Mesodermal cell (in vitro differentiated cells): Measurements from ENCODE around the gene AFG1L.
"Not testable (repeated sequence)": the region's sequence is repeated elsewhere in the genome, so short reads cannot be mapped to it uniquely, and the experiment has no call there.

Experiments used
- H3K27ac ChIP-seq: 2 replicates; pipeline ENCODE4 v1.7.0; 2013; ENCODE audit warnings: mild to moderate bottlenecking, low read depth, low read length, moderate library complexity; ENCODE audit not compliant: severe bottlenecking
- H3K36me3 ChIP-seq: 2 replicates; pipeline ENCODE4 v1.7.1; 2013; ENCODE audit warnings: mild to moderate bottlenecking, low read length, moderate library complexity; ENCODE audit not compliant: control insufficient read depth, insufficient read depth
- H3K4me1 ChIP-seq: one replicate; pipeline ENCODE4 v1.7.1; 2013; ENCODE audit warnings: mild to moderate bottlenecking, low read length; ENCODE audit not compliant: insufficient read depth, control insufficient read depth, poor library complexity, severe bottlenecking
- H3K4me3 ChIP-seq: 2 replicates; pipeline ENCODE4 v1.7.0; 2013; ENCODE audit warnings: low read length, control low read depth, mild to moderate bottlenecking; ENCODE audit not compliant: insufficient read depth, poor library complexity, severe bottlenecking; ENCODE audit errors: extremely low read depth
- H3K9me3 ChIP-seq: 2 replicates; pipeline ENCODE4 v1.7.1; 2013; ENCODE audit warnings: mild to moderate bottlenecking, low read length, moderate library complexity; ENCODE audit not compliant: control insufficient read depth
- WGBS, 2 experiments: methylation state at CpG; one replicate each; pipeline ENCODE4 v1.1.5; 2013; ENCODE audit warnings: missing lambda C conversion rate in 2 of 2; ENCODE audit not compliant: insufficient coverage in 2 of 2; 5-methylcytosine and 5-hydroxymethylcytosine counted together

Gene AFG1L

DNA sequence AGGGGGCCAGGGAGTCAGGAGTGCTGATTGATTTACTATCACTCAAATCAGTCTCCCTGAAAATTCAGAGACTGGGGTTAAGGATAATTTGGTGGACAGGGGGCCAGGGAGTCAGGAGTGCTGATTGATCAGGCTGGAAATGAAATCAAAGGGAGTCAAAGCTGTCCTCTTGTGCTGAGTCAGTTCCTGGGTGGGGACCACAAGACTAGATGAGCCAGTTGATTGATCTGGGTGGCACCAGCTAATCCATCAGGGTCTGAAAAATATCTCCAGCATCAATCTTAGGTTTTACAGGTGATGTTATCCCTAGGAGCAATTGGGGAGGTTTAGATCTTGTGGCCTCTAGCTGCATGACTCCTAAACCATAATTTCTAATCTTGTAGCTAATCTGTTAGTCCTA, 6.1 kb upstream of the AFG1L start:
- Histone ChIP-seq H3K9me3 (no peaks in the 10 kb centered on the region), H3K4me1 (no peaks in the 10 kb centered on the region), H3K36me3 (no peaks in the 10 kb centered on the region), H3K4me3 (no peak overlapping the region), H3K27ac (no peak overlapping the region)

DNA sequence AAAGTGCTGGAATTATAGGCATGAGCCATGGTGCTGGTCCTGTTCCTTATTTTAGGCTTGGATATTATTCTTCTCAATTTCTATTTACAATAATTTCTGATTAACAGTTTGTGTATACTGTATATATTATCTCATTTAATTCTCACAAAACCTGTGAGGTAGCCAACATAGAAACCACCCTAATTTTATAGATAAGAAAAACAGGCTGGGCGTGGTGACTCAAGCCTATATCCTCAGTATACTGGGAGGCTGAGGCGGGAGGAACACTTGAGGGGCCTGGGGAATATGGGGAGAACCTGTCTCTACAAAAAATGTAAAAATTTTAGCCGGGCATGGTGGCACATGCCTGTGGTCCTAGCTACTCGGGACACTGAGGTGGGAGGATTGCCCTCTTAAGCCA, 3.8 kb upstream of the AFG1L start:
- H3K27ac ChIP-seq, result no peak overlapping the region
- 78 to 88% methylated on average over 2 to 3 of the region's 4 CpGs for WGBS, 2 experiments

DNA sequence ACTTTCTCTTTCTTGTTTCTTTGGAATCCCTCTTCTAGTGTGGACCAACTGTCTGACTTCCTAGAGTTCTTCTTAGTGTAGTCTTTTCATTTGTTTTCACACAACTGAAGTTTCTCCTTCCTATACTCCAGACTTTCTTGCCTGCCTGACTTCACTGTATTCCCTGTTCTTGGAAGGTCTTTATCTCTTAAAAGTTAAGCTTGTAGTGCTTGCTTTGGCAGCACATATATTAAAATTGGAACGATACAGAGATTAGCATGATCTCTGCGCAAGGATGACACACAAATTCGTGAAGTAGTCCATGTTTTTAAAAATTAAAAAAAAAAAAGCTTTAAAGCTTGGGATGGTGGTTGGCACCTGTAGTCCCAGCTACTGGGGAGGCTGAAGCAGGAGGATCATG, 2.3 kb upstream of the AFG1L start:
- no CpG with 5 or more reads among the region's 3 CpGs for WGBS, 2 experiments
- H3K9me3 ChIP-seq, result not testable (repeated sequence)

More for the DNA sequence above, 3.8 kb upstream of the AFG1L start:
- no peaks in the 10 kb centered on the region for H3K9me3 ChIP-seq
- no peaks in the 10 kb centered on the region for H3K4me1 ChIP-seq
- H3K36me3 ChIP-seq, result no peaks in the 10 kb centered on the region
- H3K4me3 ChIP-seq, result no peak overlapping the region

DNA sequence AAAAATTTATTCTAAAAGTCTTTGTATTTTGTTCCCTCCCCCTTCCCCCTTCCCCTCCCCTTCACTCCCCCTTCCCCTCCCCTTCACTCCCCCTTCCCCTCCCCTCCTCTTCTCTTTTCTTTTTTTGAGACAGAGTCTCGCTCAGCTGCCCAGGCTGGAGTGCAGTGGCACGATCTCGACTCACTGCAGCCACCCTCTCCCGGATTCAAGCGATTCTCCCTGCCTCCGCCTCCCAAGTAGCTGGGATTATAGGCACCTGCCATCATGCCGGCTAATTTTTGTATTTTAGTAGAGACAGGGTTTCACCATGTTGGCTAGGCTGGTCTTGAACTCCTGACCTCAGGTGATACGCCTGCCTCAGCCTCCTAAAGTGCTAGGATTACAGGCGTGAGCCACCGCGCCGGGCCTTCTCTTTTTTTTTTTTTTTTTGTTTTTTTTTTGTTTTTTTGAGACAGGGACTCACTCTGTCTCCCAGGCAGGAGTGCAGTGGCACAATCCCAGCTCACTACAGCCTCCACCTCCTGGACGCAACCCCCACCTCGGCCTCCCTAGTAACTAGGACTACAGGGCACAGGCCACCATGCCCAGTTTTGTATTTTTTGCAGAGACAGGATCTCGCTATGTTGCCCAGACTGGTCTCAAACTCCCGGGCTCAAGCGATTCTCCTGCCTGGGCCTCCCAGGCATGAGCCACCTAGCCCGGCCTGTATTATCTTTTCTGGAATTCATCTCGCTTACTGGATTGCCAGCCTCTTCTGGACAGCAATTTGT, 1.1 kb upstream of the AFG1L start:
- Histone ChIP-seq H3K27ac (no peak overlapping the region), H3K9me3 (no peaks in the 10 kb centered on the region), H3K36me3 (no peaks in the 10 kb centered on the region), H3K4me1 (no peaks in the 10 kb centered on the region), H3K4me3 (peak overlapping the region; percentile 71)
- WGBS, 2 experiments, result 83 to 95% methylated on average over 11 to 12 of the region's 19 CpGs

More for the DNA sequence above, 2.3 kb upstream of the AFG1L start:
- not testable (repeated sequence) for H3K4me3 ChIP-seq, H3K4me1 ChIP-seq, H3K27ac ChIP-seq, H3K36me3 ChIP-seq

DNA sequence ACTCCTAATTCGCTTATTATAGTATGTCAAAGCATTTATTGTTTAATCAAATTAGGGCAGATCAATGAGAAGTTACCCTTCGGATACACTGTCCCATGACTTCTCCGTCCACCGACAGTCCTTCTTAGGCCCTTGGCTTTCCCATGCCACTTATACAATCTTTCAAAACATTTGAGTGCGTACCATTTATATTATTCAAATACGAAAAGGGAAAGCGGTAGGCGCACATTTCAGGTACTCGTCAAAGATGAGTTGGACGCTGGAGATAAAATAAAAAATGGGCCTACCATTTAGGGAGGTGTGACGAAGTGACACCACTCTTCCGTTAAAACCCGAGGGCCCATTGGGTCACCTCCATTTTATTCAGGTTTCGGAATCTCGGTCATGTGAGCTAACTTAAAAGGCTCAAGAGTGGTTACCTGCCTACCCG, 542 bp upstream of the AFG1L start:
- Histone ChIP-seq H3K4me3 (peak overlapping the region; percentile 71), H3K4me1 (no peaks in the 10 kb centered on the region), H3K36me3 (no peaks in the 10 kb centered on the region), H3K27ac (peak overlapping the region; percentile 95), H3K9me3 (no peaks in the 10 kb centered on the region)
- WGBS, 2 experiments, result 33 to 51% methylated on average over 11 to 13 of the region's 16 CpGs

DNA sequence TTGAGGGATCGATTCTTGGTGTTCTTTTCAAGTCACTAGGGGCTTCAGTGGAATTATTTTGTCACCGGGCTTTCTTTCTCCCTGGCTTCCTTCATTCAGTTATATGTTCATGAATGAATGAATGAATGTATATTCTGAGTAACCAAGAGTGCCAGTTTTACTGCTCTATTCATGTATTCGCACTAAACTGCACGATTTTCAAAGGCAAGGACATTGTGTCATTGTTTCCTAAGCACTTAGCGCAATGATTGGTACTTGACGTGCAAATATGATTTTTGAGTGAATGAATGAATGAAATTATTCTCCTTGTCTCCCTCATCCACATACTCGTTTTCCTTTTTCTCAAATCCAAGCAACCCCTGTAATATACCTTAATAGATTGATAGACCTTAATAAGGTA, 822 bp downstream of the AFG1L start:
- no peaks in the 10 kb centered on the region for H3K4me1 ChIP-seq
- WGBS, 2 experiments, result 82 to 83% methylated on average over 2 of the region's 7 CpGs

DNA sequence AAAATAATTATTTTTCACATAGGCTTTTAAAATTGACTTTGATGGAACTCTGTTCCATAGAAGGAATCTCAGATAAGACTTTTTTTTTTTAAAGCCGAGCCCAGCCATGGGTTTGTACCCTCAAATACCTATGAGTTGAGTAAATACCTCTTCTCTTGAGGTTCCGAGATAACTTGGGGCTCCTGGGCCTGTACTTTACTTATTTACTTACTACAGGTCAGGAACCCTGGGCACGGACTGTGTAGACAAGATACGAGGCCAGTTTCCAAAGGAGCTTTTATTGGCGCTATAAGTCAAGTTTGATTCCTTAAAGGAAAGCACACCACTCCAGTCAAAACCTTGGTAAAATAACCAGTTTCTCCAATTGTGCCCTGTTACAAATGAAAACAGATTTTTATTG, 7.5 kb downstream of the AFG1L start:
- H3K9me3 ChIP-seq, result no peaks in the 10 kb centered on the region
- WGBS, 2 experiments, result 92 to 96% methylated on average over 4 to 5 of the region's 5 CpGs

More for the DNA sequence above, 822 bp downstream of the AFG1L start:
- H3K4me3 ChIP-seq, result peak overlapping the region; percentile 71
- H3K36me3 ChIP-seq, result no peaks in the 10 kb centered on the region
- H3K9me3 ChIP-seq, result no peaks in the 10 kb centered on the region
- peak overlapping the region; percentile 95 for H3K27ac ChIP-seq

DNA sequence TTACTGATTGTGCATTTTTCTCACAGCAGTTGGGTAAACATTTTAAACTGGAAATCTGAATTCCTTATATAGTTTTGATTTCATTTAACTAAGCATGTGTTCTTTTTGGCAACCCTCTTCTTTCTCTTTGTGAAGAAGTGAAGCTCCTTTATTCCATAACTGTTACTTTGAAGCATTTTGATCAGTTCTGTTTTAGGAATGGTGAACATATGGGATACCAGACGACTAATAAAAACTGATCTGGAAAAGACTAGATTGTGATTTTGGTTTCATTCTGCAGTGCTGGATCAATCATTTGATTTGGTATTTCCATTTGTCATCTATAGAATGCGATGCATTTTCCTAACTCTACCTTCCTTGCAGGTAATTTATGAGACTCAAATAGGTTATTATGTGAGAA, 9.8 kb downstream of the AFG1L start:
- H3K27ac ChIP-seq, result no peak overlapping the region
- H3K4me3 ChIP-seq, result no peak overlapping the region
- WGBS, 2 experiments, result 88% methylated on average over 1 of the region's 2 CpGs; no CpG with 5 or more reads in 1 of the 2 experiments
- H3K9me3 ChIP-seq, result no peaks in the 10 kb centered on the region
- no peaks in the 10 kb centered on the region for H3K36me3 ChIP-seq
- no peaks in the 10 kb centered on the region for H3K4me1 ChIP-seq

More for the DNA sequence above, 7.5 kb downstream of the AFG1L start:
- no peak overlapping the region for H3K27ac ChIP-seq
- H3K4me1 ChIP-seq, result no peaks in the 10 kb centered on the region
- no peaks in the 10 kb centered on the region for H3K36me3 ChIP-seq
- no peak overlapping the region for H3K4me3 ChIP-seq

DNA sequence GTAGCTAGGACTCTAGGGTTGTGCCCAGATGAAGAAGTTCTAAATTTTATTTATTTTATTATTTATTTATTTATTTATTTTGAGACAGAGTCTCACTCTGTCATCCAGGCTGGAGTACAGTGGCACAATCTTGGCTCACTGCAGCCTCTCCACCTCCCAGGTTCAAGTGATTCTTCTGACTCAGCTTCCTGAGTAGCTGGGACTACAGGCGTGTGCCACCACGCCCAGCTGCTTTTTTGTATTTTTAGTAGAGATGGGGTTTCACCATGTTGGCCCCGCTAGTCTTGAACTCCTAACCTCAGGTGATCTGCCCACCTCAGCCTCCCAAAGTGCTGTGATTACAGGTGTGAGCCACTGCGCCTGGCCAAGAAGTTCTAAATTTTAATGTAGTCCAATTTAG, 13.8 kb downstream of the AFG1L start:
- not testable (repeated sequence) for H3K27ac ChIP-seq, H3K36me3 ChIP-seq, H3K4me1 ChIP-seq, H3K9me3 ChIP-seq, H3K4me3 ChIP-seq
- WGBS, 2 experiments, result 93% methylated on average over 2 of the region's 4 CpGs; no CpG with 5 or more reads in 1 of the 2 experiments

DNA sequence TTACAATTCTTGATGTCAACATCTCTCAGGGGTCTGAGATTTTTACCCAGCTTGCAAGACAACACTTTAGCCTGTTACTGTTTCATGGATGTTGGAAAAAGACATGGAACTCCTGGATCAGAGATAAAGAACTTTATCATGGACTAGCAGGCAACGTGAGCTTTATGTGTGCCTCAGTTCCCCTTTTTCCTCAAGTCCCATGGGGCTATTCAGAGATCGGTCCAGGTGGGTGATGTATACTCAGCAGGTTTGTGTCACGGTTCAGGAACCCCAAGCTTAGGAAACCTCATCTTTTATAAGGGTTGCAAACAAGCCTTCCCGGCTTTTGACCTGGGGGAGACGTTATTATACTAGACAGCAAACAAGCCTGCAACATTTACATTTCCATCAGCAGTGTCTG, 15.0 kb downstream of the AFG1L start:
- Histone ChIP-seq H3K9me3 (no peaks in the 10 kb centered on the region), H3K27ac (no peak overlapping the region), H3K4me3 (no peak overlapping the region), H3K4me1 (no peaks in the 10 kb centered on the region), H3K36me3 (no peaks in the 10 kb centered on the region)
- 83 to 98% methylated on average over 1 to 5 of the region's 5 CpGs for WGBS, 2 experiments

DNA sequence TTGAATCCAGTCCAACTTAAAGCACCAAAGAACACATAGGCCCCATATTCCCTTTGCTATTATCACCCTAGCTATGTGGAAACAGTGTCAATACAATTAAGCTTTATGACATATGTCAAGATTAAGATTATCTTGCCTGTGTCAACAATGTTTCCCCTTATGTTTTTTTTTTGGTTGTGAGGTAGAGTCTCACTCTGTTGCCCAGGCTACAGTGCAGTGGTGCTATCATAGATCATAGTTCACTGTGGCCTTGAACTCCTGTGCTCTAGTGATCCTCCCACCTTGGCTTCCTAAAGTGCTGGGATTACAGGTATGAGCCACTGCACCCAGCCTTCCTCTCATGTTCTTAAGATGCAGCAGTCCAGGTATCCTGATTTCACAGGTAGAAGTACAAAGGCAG, 17.8 kb downstream of the AFG1L start:
- no peak overlapping the region for H3K4me3 ChIP-seq
- H3K27ac ChIP-seq, result no peak overlapping the region
- H3K9me3 ChIP-seq, result no peaks in the 10 kb centered on the region
- H3K4me1 ChIP-seq, result no peaks in the 10 kb centered on the region
- H3K36me3 ChIP-seq, result no peaks in the 10 kb centered on the region
